Parathyroid adenoma (tissue), 2 donors: ENCODE data around the gene RDX.

Experiments used
- H2AFZ ChIP-seq: fragments of 300-600 bp; sonication (generic); one replicate; pipeline ENCODE4 v1.7.0; 2017; ENCODE audit warnings: antibody characterized with exemption, mild to moderate bottlenecking
- H3K27ac ChIP-seq: fragments of 300-600 bp; sonication (generic); one replicate; pipeline ENCODE4 v1.7.0; 2017
- H3K27me3 ChIP-seq: fragments of 300-600 bp; sonication (generic); one replicate; pipeline ENCODE4 v1.7.0; 2017; ENCODE audit warnings: low read length; ENCODE audit not compliant: control insufficient read depth, insufficient read depth
- H3K36me3 ChIP-seq: fragments of 300-600 bp; sonication (generic); one replicate; pipeline ENCODE4 v1.7.0; 2017; ENCODE audit warnings: low read length; ENCODE audit not compliant: control insufficient read depth, insufficient read depth
- H3K4me1 ChIP-seq: fragments of 300-600 bp; sonication (generic); one replicate; pipeline ENCODE4 v1.7.0; 2017; ENCODE audit warnings: control low read depth
- H3K4me2 ChIP-seq: fragments of 300-600 bp; sonication (generic); one replicate; pipeline ENCODE4 v1.7.0; 2017; ENCODE audit warnings: low read length
- H3K4me3 ChIP-seq: fragments of 300-600 bp; sonication (generic); one replicate; pipeline ENCODE4 v1.7.0; 2017; ENCODE audit warnings: low read depth, low read length
- H3K79me2 ChIP-seq: fragments of 300-600 bp; sonication (generic); one replicate; pipeline ENCODE4 v1.7.0; 2017; ENCODE audit warnings: control low read depth
- H3K9ac ChIP-seq: fragments of 300-600 bp; sonication (generic); one replicate; pipeline ENCODE4 v1.7.0; 2017; ENCODE audit warnings: mild to moderate bottlenecking
- H3K9me3 ChIP-seq: fragments of 300-600 bp; sonication (generic); one replicate; pipeline ENCODE4 v1.7.0; 2017; ENCODE audit warnings: low read length; ENCODE audit not compliant: control insufficient read depth
- CTCF ChIP-seq: fragments of 300-600 bp; sonication (generic); IDR thresholded peaks from one replicate; pipeline ENCODE4 v1.7.0; 2017; ENCODE audit warnings: antibody characterized with exemption, mild to moderate bottlenecking
- donor health status: primary hyperparathyroidism.

Gene RDX

GRCh38 chr11:110131386-110132123 is 164.9 kb downstream of the RDX start:
- no peak for TF ChIP-seq CTCF
- Histone ChIP-seq H3K9ac (no peak overlapping the region), H3K4me1 (no peaks in the 10 kb centered on the region), H3K4me3 (no peak overlapping the region), H3K9me3 (no peaks in the 10 kb centered on the region), H3K27me3 (no peaks in the 10 kb centered on the region), H3K36me3 (no peaks in the 10 kb centered on the region), H2AFZ (no peak overlapping the region), H3K4me2 (no peak overlapping the region), H3K79me2 (no peaks in the 10 kb centered on the region), H3K27ac (no peak overlapping the region)

- no peak overlapping the region for H3K27ac ChIP-seq
- H3K4me3 ChIP-seq = no peak overlapping the region
- no peak overlapping the region for H3K4me2 ChIP-seq
- H3K27me3 ChIP-seq = no peaks in the 10 kb centered on the region
- H3K36me3 ChIP-seq = no peaks in the 10 kb centered on the region
- no peaks in the 10 kb centered on the region for H3K4me1 ChIP-seq
- no peak overlapping the region for H2AFZ ChIP-seq
- no peaks in the 10 kb centered on the region for H3K79me2 ChIP-seq
- no peaks in the 10 kb centered on the region for H3K9me3 ChIP-seq
- no peak overlapping the region for H3K9ac ChIP-seq
- TF ChIP-seq CTCF = no peak
Observed at GRCh38 chr11:110130642-110131238, 165.7 kb downstream of the RDX start.

GRCh38 chr11:110128161-110128560 is 168.3 kb downstream of the RDX start:
- Histone ChIP-seq H3K27me3 (no peaks in the 10 kb centered on the region), H3K36me3 (no peaks in the 10 kb centered on the region), H3K9me3 (no peaks in the 10 kb centered on the region), H2AFZ (no peak overlapping the region), H3K79me2 (no peaks in the 10 kb centered on the region), H3K4me3 (no peak overlapping the region), H3K27ac (no peak overlapping the region), H3K9ac (no peak overlapping the region), H3K4me1 (no peaks in the 10 kb centered on the region), H3K4me2 (no peak overlapping the region)
- no peak for TF ChIP-seq CTCF

- Histone ChIP-seq H3K4me2 (no peak overlapping the region), H3K9ac (no peak overlapping the region), H3K27ac (no peak overlapping the region), H2AFZ (no peak overlapping the region), H3K27me3 (no peaks in the 10 kb centered on the region), H3K4me1 (no peaks in the 10 kb centered on the region), H3K79me2 (no peaks in the 10 kb centered on the region), H3K4me3 (no peak overlapping the region), H3K9me3 (no peaks in the 10 kb centered on the region), H3K36me3 (no peaks in the 10 kb centered on the region)
- no peak for TF ChIP-seq CTCF
Observed at GRCh38 chr11:110126936-110127335, 169.5 kb downstream of the RDX start.

DNA sequence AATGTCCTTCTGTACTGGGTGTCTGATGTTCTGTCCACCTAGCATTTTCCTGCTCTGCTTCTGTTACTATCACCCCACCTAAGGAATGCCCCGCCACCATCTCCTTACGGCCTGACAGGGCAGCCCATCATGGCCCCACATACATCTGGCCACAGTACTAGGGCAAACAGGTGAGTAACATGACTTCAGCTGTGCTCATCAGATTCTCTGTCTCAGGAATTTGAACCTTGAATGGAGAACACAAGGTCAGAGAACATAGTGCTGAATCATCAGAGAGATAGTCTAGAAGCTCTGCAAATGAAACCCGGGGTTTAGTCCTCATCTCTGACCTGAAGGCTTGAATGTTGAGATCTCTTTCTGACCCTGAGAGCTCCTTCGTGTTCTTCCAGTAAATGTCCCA is 170.8 kb downstream of the RDX start:
- H3K27ac ChIP-seq = no peak overlapping the region
- no peaks in the 10 kb centered on the region for H3K4me1 ChIP-seq
- no peak overlapping the region for H3K4me3 ChIP-seq
- H3K79me2 ChIP-seq = no peaks in the 10 kb centered on the region
- H3K4me2 ChIP-seq = no peak overlapping the region
- TF ChIP-seq CTCF = no peak
- H3K9me3 ChIP-seq = no peaks in the 10 kb centered on the region
- H3K36me3 ChIP-seq = no peaks in the 10 kb centered on the region
- no peaks in the 10 kb centered on the region for H3K27me3 ChIP-seq
- H2AFZ ChIP-seq = no peak overlapping the region
- H3K9ac ChIP-seq = no peak overlapping the region
